Brain pericyte (primary cell): ENCODE measurements around the gene KCNJ12.
"Not testable (repeated sequence)": the region's sequence is repeated elsewhere in the genome, so short reads cannot be mapped to it uniquely, and the experiment has no call there.

Source experiments
- DNase-seq: peaks from one replicate; pipeline ENCODE4 v3.0.0-alpha.2; 2012; ENCODE audit warnings: low read depth, low spot score

The KCNJ12 gene

GRCh38 chr17:21421421-21422310 lies 45.5 kb downstream of the KCNJ12 start:
- not testable (repeated sequence) for DNase-seq

GRCh38 chr17:21422311-21423189 lies 46.4 kb downstream of the KCNJ12 start:
- not testable (repeated sequence) for DNase-seq

GRCh38 chr17:21423190-21423493 lies 47.0 kb downstream of the KCNJ12 start:
- DNase-seq: not testable (repeated sequence)

GRCh38 chr17:21424697-21425096 lies 48.5 kb downstream of the KCNJ12 start:
- DNase-seq: not testable (repeated sequence)

- DNase-seq: no peak
Measured at GRCh38 chr17:21425321-21425720, 49.2 kb downstream of the KCNJ12 start.

- no peak for DNase-seq
Measured at GRCh38 chr17:21425736-21426135, 49.6 kb downstream of the KCNJ12 start.

GRCh38 chr17:21426246-21426645 lies 50.1 kb downstream of the KCNJ12 start:
- not testable (repeated sequence) for DNase-seq

- DNase-seq: not testable (repeated sequence)
Measured at GRCh38 chr17:21426876-21427275, 50.7 kb downstream of the KCNJ12 start.

- not testable (repeated sequence) for DNase-seq
Measured at GRCh38 chr17:21427727-21428126, 51.6 kb downstream of the KCNJ12 start.

GRCh38 chr17:21428752-21429424 lies 52.7 kb downstream of the KCNJ12 start:
- DNase-seq: not testable (repeated sequence)

- not testable (repeated sequence) for DNase-seq
Measured at GRCh38 chr17:21429921-21430628, 53.9 kb downstream of the KCNJ12 start.

GRCh38 chr17:21433971-21434370 lies 57.8 kb downstream of the KCNJ12 start:
- not testable (repeated sequence) for DNase-seq

- not testable (repeated sequence) for DNase-seq
Measured at GRCh38 chr17:21434976-21435375, 58.8 kb downstream of the KCNJ12 start.

- DNase-seq: not testable (repeated sequence)
Measured at GRCh38 chr17:21436481-21436880, 60.3 kb downstream of the KCNJ12 start.

GRCh38 chr17:21436883-21437836 lies 61.0 kb downstream of the KCNJ12 start:
- DNase-seq: not testable (repeated sequence)

GRCh38 chr17:21438316-21439014 lies 62.3 kb downstream of the KCNJ12 start:
- not testable (repeated sequence) for DNase-seq

- not testable (repeated sequence) for DNase-seq
Measured at GRCh38 chr17:21439015-21439336, 62.8 kb downstream of the KCNJ12 start.

GRCh38 chr17:21445091-21445650 lies 69.0 kb downstream of the KCNJ12 start:
- no peak for DNase-seq

- not testable (repeated sequence) for DNase-seq
Measured at GRCh38 chr17:21447552-21447951, 71.4 kb downstream of the KCNJ12 start.
